ENCODE measurements around the gene KHDRBS1.
"Not testable (repeated sequence)": the region's sequence is repeated elsewhere in the genome, so short reads cannot be mapped to it uniquely, and the experiment has no call there.

KHDRBS1 gene

DNA sequence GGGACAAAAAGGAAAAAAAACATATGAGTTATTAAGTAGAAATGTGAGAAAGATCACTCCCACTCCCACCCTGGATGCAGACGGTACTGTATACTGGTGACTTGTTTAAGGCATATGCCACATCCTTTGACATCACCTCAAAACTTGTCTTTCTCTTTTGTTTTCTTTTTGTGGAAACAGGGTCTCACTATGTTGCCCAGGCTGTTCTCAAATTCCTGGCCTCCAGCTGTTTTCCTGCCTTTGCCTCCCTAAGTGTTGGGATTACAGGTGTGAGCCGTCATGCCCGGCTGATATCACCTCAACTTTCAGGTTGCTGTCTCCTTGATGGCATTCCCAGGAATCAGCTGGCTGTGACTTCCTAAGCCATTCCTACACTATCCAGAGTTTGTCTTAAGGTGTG lies 18.4 kb upstream of the KHDRBS1 start:
- TF ChIP-seq POLR2A (IDR thresholded peaks at IDR 0.05; ENCODE audit: low read depth, low read length) = no peak
- DNase-seq (ENCODE audit: insufficient read length, low spot score) = no peak
- no peak for FAIRE-seq

DNA sequence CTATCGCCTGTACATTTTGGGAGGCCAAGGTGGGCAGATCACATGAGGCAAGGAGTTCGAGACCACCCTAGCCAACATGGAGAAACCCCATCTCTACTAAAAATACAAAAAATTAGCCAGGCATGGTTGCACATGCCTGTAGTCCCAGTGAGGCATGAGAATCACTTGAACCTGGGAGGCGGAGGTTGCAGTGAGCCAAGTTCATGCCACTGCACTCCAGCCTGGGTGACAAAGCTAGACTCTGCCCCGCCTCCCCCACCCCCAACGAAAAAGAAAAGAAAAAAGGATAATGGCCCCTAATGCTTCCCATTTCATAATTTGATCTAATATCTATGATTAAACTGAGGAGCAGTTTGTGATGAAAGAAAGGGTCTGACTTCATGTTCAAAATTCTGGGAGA lies 17.5 kb upstream of the KHDRBS1 start:
- not testable (repeated sequence) for FAIRE-seq; DNase-seq (ENCODE audit: insufficient read length, low spot score)

- no peak for TF ChIP-seq POLR2A (IDR thresholded peaks at IDR 0.05; ENCODE audit: low read depth, low read length)
- no peak for FAIRE-seq
- DNase-seq (ENCODE audit: insufficient read length, low spot score) = no peak
Observed at GRCh38 chr1:32001863-32002262, 11.8 kb upstream of the KHDRBS1 start.

DNA sequence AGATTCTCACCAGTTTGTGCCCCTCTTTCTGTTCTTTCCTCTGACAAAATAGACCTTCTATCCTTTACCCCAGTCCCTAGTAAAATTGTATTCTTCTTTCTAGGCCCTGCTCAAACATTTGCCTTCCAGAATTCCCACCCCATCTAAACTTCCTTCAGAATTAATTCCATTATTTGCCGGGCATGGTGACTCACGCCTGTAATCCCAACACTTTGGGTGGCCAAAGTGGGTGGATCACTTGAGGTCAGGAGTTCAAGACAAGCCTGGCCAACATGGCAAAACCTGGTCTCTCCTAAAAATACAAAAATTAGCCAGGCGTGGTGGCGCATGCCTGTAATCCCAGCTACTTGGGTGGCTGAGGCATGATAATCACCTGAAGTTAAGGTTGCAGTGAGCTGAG lies 11.4 kb upstream of the KHDRBS1 start:
- FAIRE-seq; DNase-seq (ENCODE audit: insufficient read length, low spot score): not testable (repeated sequence)

- no peak for FAIRE-seq
- no peak for TF ChIP-seq POLR2A (IDR thresholded peaks at IDR 0.05; ENCODE audit: low read depth, low read length)
- no peak for DNase-seq (ENCODE audit: insufficient read length, low spot score)
Observed at GRCh38 chr1:32005522-32005921, 8.1 kb upstream of the KHDRBS1 start.

DNA sequence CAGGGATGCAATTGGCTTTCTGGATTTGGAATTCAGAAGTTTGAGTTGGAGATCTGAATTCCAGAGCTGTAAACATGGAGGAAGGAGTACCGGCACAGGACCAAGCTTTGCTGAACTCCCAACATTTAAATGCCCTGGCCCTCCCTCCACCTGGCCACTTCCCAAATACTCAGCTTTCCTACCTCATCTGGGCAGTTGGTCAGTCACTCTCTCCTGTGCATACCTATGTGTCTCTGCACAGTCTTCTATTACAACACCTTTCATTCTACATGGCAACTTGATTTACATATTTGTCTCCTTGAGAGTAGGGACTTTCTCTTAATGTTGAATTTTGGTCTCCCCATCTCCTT lies 6.1 kb upstream of the KHDRBS1 start:
- no peak for TF ChIP-seq POLR2A (IDR thresholded peaks at IDR 0.05; ENCODE audit: low read depth, low read length)
- DNase-seq (ENCODE audit: insufficient read length, low spot score) (no peak), FAIRE-seq (no peak)

- FAIRE-seq = no peak
- no peak for DNase-seq (ENCODE audit: insufficient read length, low spot score)
- TF ChIP-seq POLR2A (IDR thresholded peaks at IDR 0.05; ENCODE audit: low read depth, low read length) = no peak
Observed at GRCh38 chr1:32010246-32010645, 3.4 kb upstream of the KHDRBS1 start.

GRCh38 chr1:32012709-32013385 lies 821 bp upstream of the KHDRBS1 start:
- DNase-seq (ENCODE audit: insufficient read length, low spot score) = no peak
- no peak for TF ChIP-seq POLR2A (IDR thresholded peaks at IDR 0.05; ENCODE audit: low read depth, low read length)
- no peak for FAIRE-seq

- FAIRE-seq (no peak), DNase-seq (ENCODE audit: insufficient read length, low spot score) (peak; percentile 30)
- no peak for TF ChIP-seq POLR2A (IDR thresholded peaks at IDR 0.05; ENCODE audit: low read depth, low read length)
Observed at GRCh38 chr1:32014199-32014947, 705 bp downstream of the KHDRBS1 start.

DNA sequence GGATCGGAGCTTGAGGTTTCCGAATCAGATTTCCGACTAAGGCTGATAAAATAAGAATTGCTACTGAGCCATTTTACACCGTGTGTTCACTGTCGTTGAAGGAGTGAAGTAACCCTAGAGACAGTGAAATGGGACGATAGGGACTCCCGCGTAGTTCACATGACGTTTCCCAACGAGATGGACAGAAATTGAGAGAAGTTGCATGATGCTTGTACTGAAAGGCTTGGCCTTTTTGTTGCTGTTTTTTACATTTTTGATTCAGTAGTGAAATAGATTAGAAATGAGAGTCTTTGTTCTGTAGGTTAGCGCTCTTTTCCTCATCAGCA lies 1.2 kb downstream of the KHDRBS1 start:
- TF ChIP-seq POLR2A (IDR thresholded peaks at IDR 0.05; ENCODE audit: low read depth, low read length) = no peak
- no peak for FAIRE-seq

GRCh38 chr1:32020339-32020738 lies 6.7 kb downstream of the KHDRBS1 start:
- FAIRE-seq (no peak), DNase-seq (ENCODE audit: insufficient read length, low spot score) (no peak)
- no peak for TF ChIP-seq POLR2A (IDR thresholded peaks at IDR 0.05; ENCODE audit: low read depth, low read length)

More for the DNA sequence above, 1.2 kb downstream of the KHDRBS1 start:
- DNase-seq (ENCODE audit: insufficient read length, low spot score) = no peak

DNA sequence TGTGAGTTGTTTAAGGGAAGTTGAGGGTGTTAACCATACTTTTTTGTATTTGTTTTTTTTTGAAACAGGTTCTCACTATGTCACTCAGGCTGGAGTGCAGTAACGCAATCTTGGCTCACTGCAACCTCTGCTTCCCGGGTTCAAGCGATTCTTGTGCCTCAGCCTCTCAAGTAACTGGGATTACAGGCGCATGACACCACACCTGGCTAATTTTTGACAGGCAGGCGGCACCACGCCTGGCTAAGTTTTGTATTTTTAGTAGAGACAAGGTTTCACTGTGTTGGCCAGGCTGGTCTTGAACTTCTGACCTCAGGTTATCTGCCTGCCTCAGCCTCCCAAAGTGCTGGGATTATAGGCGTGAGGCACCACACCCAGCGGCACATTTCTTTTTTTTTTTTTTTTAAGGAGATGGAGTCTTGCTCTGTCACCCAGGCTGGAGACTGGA lies 7.9 kb downstream of the KHDRBS1 start:
- not testable (repeated sequence) for DNase-seq (ENCODE audit: insufficient read length, low spot score); FAIRE-seq

DNA sequence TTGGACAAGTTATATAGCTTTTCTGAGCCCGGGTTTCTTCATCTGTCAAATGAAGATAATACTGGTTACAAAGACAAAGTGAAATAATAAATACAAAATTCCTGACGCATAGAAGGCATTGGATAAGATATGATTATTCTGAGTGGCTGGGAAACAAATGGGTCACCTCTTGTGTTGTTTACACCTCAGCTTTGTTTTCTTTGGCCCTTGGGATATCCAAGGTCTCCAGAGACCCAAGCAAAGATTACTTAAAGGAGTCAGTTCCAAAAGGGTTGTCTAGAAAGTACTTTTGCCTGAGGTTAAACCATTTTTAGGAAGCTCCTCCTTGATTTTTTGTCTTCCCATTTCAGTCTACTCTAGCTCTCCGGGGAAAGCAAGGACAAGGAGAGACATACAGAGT lies 9.7 kb downstream of the KHDRBS1 start:
- no peak for TF ChIP-seq POLR2A (IDR thresholded peaks at IDR 0.05; ENCODE audit: low read depth, low read length)
- FAIRE-seq (no peak), DNase-seq (ENCODE audit: insufficient read length, low spot score) (no peak)

- no peak for DNase-seq (ENCODE audit: insufficient read length, low spot score)
- TF ChIP-seq POLR2A (IDR thresholded peaks at IDR 0.05; ENCODE audit: low read depth, low read length) = no peak
- FAIRE-seq = no peak
Observed at GRCh38 chr1:32025515-32025914, 11.8 kb downstream of the KHDRBS1 start.

DNA sequence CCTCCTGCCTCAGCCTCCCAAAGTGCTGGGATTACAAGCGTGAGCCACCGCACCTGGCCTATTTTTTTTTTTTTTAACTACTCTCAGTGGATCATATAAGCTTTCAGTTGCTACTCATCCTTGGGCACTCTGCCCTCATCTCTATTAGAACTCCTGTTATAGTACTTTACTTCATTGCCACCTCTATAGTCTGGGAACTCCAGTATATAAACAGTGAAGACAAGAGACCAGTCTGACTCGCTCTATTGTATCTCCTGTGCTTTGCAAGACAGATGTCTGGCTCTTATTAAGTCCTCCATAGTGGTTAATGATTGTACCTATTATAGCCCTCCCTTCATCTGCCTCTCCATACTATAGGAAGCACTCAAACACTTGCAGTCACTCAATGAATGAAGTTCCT lies 15.1 kb downstream of the KHDRBS1 start:
- no peak for TF ChIP-seq POLR2A (IDR thresholded peaks at IDR 0.05; ENCODE audit: low read depth, low read length)
- no peak for FAIRE-seq
- no peak for DNase-seq (ENCODE audit: insufficient read length, low spot score)

Measured in H54 (cell line).